ENCODE measurements around the gene RITA1.
"Not testable (repeated sequence)": the region's sequence is repeated elsewhere in the genome, so short reads cannot be mapped to it uniquely, and the experiment has no call there.

The RITA1 gene

GRCh38 chr12:113200021-113200797, 14.7 kb downstream of the RITA1 start:
- FAIRE-seq (no peak), DNase-seq (ENCODE audit: insufficient read length, low spot score) (no peak)
- TF ChIP-seq, protein P1, sequence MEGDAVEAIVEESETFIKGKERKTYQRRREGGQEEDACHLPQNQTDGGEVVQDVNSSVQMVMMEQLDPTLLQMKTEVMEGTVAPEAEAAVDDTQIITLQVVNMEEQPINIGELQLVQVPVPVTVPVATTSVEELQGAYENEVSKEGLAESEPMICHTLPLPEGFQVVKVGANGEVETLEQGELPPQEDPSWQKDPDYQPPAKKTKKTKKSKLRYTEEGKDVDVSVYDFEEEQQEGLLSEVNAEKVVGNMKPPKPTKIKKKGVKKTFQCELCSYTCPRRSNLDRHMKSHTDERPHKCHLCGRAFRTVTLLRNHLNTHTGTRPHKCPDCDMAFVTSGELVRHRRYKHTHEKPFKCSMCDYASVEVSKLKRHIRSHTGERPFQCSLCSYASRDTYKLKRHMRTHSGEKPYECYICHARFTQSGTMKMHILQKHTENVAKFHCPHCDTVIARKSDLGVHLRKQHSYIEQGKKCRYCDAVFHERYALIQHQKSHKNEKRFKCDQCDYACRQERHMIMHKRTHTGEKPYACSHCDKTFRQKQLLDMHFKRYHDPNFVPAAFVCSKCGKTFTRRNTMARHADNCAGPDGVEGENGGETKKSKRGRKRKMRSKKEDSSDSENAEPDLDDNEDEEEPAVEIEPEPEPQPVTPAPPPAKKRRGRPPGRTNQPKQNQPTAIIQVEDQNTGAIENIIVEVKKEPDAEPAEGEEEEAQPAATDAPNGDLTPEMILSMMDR (IDR thresholded peaks at IDR 0.05; ENCODE audit: insufficient read depth, missing control alignments), result no peak

- no peak for FAIRE-seq
- DNase-seq (ENCODE audit: insufficient read length, low spot score), result no peak
- TF ChIP-seq, protein P1 (IDR thresholded peaks at IDR 0.05; ENCODE audit: insufficient read depth, missing control alignments), result no peak
These were observed 16.0 kb downstream of the RITA1 start for GRCh38 chr12:113201187-113202177.

DNA sequence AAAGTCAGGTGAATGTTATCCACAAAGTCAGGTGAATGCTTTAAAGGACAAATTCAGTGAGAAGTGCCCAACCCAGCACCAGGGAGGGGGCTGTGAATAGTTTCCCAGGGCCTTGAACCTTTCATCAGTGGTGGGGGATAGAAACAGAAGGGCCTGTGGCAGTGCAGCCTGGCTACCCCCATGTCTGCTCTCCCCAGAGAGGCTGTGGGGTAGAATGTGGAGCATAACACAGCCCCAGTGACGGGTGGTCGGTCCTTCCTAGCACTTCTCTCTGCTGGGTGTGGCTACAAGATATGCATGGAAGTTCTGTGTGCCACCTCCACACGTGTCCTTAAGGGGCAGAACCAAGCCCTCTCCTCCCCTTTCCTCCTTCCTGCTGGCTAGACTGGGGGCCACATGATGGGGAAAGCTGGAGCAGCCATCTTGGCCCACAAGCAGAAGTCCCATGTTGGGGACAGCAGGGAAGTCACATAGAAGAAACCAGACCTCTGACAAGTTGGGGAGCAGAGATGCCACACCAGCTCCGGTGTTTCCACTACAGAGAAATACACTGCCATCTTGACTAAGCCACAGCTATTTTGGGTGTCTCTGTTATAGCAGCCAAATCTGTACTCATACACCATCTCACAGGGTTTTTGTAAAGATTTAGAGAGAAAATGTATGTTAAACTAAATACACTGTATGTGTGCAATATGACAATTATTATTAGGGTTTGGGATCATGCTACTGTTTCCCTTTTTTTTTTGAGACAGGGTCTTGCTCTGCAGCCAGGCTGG, 17.0 kb downstream of the RITA1 start:
- TF ChIP-seq, protein P1 (IDR thresholded peaks at IDR 0.05; ENCODE audit: insufficient read depth, missing control alignments), result no peak
- no peak for FAIRE-seq
- DNase-seq (ENCODE audit: insufficient read length, low spot score), result no peak

DNA sequence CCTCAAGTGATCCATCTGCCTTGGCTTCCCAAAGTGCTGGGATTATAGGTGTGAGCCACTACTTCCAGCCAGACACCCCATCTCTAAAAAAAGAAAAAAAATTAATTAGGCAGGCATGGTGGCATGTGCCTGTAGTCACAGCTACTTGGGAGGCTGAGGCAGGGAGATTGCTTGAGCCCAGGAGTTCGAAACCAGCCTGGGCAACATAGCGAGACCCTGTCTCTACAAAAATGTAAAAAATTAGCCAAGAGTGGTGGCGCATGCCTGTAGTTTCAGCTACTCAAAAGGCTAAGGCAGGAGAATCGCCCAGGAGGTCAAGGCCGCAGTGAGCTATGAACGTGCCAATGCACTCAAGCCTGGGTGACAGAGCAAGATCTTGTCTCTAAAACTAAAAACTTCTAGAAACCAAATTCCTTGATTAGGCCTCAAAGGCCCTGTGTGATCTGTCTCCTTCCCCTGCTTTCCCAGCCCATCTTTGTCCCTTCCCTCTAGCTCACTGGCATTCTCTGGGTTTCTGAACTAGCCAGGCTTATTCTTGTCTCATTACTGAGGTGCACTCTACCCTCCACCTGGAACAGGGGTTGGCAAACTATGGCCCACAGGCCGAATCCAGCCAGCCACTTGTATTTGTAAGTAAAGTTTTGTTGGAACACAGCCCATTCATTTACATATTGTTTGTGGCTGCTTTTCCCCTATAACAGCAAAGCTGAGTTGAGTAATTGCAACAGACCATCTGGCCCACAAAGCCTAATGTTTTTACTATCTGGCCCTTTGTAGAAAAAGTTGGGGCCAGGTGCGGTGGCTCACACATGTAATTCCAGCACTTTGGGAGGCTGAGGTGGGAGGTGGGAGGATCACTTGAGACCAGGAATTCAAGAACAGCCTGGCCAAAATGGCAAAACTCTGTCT, 18.6 kb downstream of the RITA1 start:
- TF ChIP-seq, protein P1 (IDR thresholded peaks at IDR 0.05; ENCODE audit: insufficient read depth, missing control alignments), result no peak
- FAIRE-seq (no peak), DNase-seq (ENCODE audit: insufficient read length, low spot score) (no peak)

- FAIRE-seq (no peak), DNase-seq (ENCODE audit: insufficient read length, low spot score) (no peak)
- TF ChIP-seq, protein P1 (IDR thresholded peaks at IDR 0.05; ENCODE audit: insufficient read depth, missing control alignments), result no peak
These were observed 19.3 kb downstream of the RITA1 start for GRCh38 chr12:113204804-113205203.

DNA sequence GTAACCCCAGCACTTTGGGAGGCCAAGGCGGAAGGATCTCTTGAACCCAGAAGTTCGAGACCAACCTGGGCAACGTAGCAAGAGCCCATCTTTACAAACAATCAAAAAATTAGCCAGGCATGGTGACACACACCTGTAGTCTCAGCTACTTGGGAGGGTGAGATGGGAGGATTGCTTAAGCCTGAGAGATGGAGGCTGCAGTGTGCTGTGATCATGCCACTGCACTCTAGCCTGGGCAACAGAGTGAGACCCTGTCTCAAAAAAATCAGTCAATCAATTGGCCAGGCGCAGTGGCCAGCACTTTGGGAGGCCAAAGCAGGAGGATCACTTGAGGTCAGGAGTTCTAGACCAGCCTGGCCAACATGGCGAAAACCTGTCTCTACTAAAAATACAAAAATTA, 21.3 kb downstream of the RITA1 start:
- not testable (repeated sequence) for FAIRE-seq; DNase-seq (ENCODE audit: insufficient read length, low spot score)
